ENCODE results near the gene DBX2.

DNA sequence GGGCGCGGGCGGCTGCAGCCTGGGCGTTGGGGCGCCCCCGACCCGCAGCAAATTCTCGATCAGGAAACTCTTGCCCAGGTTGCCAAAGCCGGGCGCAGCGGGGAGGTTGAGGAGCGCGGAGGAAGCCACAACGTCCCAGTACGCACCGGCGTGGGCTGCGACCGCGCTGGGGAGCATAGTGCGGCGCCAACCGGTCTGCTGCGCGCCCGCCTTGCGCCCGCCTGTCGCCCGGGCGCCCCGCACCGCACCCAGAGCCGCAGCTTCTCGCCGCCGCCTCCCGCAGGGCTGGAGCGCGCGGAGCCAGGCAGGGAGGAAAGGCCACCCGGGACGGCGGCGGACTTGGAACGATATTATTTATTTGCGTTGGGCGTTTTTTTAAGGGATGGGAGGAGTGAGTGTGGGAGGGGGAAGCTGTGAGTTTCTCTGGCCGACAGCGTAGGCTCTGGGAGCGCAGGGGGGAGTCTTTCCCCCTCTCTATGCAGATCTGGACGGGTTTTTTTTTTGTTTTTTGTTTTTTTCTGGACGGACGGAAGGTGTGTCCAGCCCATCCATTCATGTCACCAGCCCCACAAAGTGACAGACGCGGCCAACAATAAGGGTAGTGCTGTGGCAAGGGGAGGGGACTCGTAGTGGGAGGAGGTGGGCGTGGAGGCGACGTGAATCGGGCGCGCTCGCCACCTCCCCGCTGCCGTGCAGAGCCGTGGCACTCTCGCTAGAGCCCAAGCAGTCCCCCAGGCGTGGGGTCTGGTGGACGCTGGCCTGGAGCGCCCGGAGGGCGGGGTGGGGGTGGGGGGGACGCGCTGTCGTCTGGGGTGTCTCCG lies at the start of gene DBX2:
- TF ChIP-seq, protein P1, sequence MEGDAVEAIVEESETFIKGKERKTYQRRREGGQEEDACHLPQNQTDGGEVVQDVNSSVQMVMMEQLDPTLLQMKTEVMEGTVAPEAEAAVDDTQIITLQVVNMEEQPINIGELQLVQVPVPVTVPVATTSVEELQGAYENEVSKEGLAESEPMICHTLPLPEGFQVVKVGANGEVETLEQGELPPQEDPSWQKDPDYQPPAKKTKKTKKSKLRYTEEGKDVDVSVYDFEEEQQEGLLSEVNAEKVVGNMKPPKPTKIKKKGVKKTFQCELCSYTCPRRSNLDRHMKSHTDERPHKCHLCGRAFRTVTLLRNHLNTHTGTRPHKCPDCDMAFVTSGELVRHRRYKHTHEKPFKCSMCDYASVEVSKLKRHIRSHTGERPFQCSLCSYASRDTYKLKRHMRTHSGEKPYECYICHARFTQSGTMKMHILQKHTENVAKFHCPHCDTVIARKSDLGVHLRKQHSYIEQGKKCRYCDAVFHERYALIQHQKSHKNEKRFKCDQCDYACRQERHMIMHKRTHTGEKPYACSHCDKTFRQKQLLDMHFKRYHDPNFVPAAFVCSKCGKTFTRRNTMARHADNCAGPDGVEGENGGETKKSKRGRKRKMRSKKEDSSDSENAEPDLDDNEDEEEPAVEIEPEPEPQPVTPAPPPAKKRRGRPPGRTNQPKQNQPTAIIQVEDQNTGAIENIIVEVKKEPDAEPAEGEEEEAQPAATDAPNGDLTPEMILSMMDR (IDR thresholded peaks at IDR 0.05; ENCODE audit: low read depth, low read length, missing input control): no peak
- TF ChIP-seq EGR1 (IDR thresholded peaks at IDR 0.05; ENCODE audit: low read depth in 2 of 2) (no peak), RAD21 (IDR thresholded peaks at IDR 0.05) (no peak), TAF1 (conservative IDR thresholded peaks at IDR 0.05) (no peak)
